Small intestine (tissue), 7 donors: ENCODE data around the gene LRRC28. TPM values are rescaled to one million over a fixed set of nuclear protein-coding genes. Genes with fewer than 3 reads are reported as not detected.
A peak's percentile ranks its signal among the peaks of the same experiment; 100 is the strongest.

ENCODE experiments used
- DNase-seq, 2 donors: peaks; one replicate each; pipeline versions ENCODE4 v3.0.0 to v3.0.0-alpha.2; 2013
- FAIRE-seq: peaks from 2 replicates; lab custom pipeline; 2012; peaks lifted over from hg19 to GRCh38; lab: Jason Lieb, UNC
- H3K27ac ChIP-seq, 3 donors: one replicate each; pipeline ENCODE4 v1.5.1; 2013; ENCODE audit warnings: low read length in 2 of 3, mild to moderate bottlenecking in 2 of 3, control low read depth in 1 of 3, inconsistent platforms in 1 of 3, low read depth in 1 of 3, moderate library complexity in 1 of 3
- H3K27me3 ChIP-seq, 3 donors: one replicate each; pipeline ENCODE4 v1.6.1; 2013; ENCODE audit warnings: low read length in 3 of 3, inconsistent platforms in 1 of 3; ENCODE audit not compliant: control insufficient read depth in 3 of 3, insufficient read depth in 3 of 3
- H3K36me3 ChIP-seq, 3 donors: one replicate each; pipeline ENCODE4 v1.6.1; 2013; ENCODE audit warnings: low read length in 3 of 3, inconsistent platforms in 1 of 3, low read depth in 1 of 3, mild to moderate bottlenecking in 1 of 3, moderate library complexity in 1 of 3; ENCODE audit not compliant: control insufficient read depth in 3 of 3, insufficient read depth in 2 of 3
- H3K4me1 ChIP-seq, 3 donors: one replicate each; pipeline ENCODE4 v1.6.1; 2013; ENCODE audit warnings: low read length in 2 of 3, inconsistent platforms in 1 of 3, low read depth in 1 of 3, mild to moderate bottlenecking in 1 of 3, moderate library complexity in 1 of 3; ENCODE audit not compliant: control insufficient read depth in 3 of 3, insufficient read depth in 2 of 3
- H3K4me3 ChIP-seq, 3 donors: one replicate each; pipeline ENCODE4 v1.5.1; 2013; ENCODE audit warnings: low read length in 3 of 3, control low read depth in 1 of 3, inconsistent platforms in 1 of 3, low read depth in 1 of 3, mild to moderate bottlenecking in 1 of 3, moderate library complexity in 1 of 3
- H3K9me3 ChIP-seq, 2 donors: one replicate each; pipeline ENCODE4 v1.6.1; 2013; ENCODE audit warnings: low read depth in 1 of 2, low read length in 1 of 2; ENCODE audit not compliant: control insufficient read depth in 2 of 2, insufficient read depth in 1 of 2
- WGBS, 3 donors: extraction: QIAGEN DNeasy Blood & Tissue Kit; methylation state at CpG; one replicate each; pipeline ENCODE4 v1.1.7; 2013; 5-methylcytosine and 5-hydroxymethylcytosine counted together
- polyA plus RNA-seq, 4 donors: library from polyadenylated mRNA; stranded (reverse) in 3 of 4; unstranded in 1 of 4; fragments of 200-250 nt in 3 of 4; fragments of 120-200 nt in 1 of 4; gene quantifications; one replicate each; pipeline versions ENCODE4 v1.2.1 to v1.2.3, GENCODE V29; 2013
- donor health status: healthy with polysubstance abuse.
- donor health status: control.
- donor health status: control.
- donor health status: Bipolar disorder and iron deficiency.
- donor health status: healthy.

LRRC28 gene
- polyA plus RNA-seq, 4 donors: 23.7 to 46.7 (median 36.9) TPM

GRCh38 chr15:99433026-99433756, 181.9 kb downstream of the LRRC28 start:
- Histone ChIP-seq H3K4me1 (peaks cover 0 to 22% (median 7%) of the 10 kb centered on the region in 3 donors), H3K27me3 (no peaks in the 10 kb centered on the region), H3K9me3 (no peaks in the 10 kb centered on the region), H3K27ac (peak overlapping the region in 1 of 3 donors; percentile 17), H3K36me3 (no peaks in the 10 kb centered on the region), H3K4me3 (no peak overlapping the region)
- FAIRE-seq: no peak
- WGBS, 3 donors: 41 to 44% (median 41%) methylated on average over 12 to 14 of the region's 14 CpGs
- peak in 1 of 2 donors; percentile 41 for DNase-seq

DNA sequence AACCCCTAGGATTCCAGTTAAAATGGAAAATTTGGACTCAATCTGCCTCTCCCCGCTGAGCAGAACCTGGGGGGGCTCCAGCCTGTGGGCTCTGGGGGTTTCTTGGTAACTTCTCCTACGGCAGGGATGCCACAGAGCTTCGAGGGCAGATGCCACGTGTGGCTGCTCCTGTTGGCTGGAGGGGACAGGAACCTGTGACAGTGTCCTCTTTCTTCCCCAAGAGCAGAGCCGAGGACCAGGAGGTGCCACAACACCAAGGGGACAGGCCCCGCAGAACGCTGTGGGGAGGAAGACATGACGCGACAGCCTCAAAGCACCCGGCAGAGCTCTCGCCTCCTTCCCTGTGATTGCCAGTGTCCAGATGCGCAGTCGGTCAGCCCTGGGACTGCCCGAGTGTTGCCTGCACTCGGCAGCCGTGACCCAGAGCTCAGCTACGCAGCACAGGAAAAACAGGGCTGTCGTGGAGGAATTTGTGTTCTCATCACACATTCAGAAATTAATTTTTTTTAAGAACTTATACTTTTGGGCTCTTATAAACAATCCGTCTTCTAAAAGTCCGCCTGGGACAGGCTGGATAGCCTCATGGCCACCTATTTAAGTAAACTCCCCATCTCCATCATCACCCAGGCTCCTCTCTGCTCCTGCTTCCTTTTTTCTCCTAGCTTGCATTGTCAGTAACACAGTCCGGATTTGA, 182.6 kb downstream of the LRRC28 start:
- Histone ChIP-seq H3K27me3 (no peaks in the 10 kb centered on the region), H3K9me3 (no peaks in the 10 kb centered on the region), H3K4me3 (no peak overlapping the region), H3K4me1 (peaks cover 0 to 22% (median 7%) of the 10 kb centered on the region in 3 donors), H3K36me3 (no peaks in the 10 kb centered on the region), H3K27ac (no peak overlapping the region)
- 89 to 92% (median 89%) methylated on average over 21 of the region's 21 CpGs for WGBS, 3 donors
- FAIRE-seq: no peak
- DNase-seq: no peak

DNA sequence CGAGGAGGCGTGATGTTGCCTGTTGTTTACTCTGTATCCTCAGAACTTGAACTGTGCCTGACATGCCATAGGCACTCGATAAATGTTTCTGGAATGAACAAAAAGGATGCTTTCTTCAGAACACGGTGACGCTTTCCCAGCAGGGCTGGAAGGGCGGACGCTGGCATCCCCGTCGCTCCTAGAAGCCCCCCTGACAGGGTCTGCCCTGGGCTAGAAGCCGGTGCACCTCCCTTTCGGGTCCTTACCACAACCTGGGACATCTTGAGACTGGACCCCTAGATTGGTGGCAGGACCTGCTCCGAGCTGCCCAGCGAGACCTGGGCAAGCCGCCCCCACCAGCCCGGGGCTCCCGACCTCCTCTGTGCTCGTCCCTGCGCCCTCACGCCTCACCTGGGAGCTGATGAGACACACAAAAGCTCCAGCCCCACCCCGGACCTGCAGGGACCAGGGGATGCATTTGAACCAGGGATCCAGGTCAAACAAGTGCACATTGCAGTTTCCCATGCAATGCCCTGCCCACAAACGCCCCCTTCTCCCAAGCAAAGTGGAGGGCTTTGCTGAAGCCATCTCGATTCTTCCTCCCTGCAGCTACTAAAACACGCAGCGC, 183.3 kb downstream of the LRRC28 start:
- DNase-seq: no peak
- Histone ChIP-seq H3K4me3 (peak overlapping the region in 2 of 3 donors; percentile 4 to 5), H3K27ac (peak overlapping the region in 1 of 3 donors; percentile 73), H3K9me3 (no peaks in the 10 kb centered on the region), H3K27me3 (no peaks in the 10 kb centered on the region), H3K4me1 (peaks cover 0 to 22% (median 7%) of the 10 kb centered on the region in 3 donors), H3K36me3 (no peaks in the 10 kb centered on the region)
- WGBS, 3 donors: 59 to 74% (median 64%) methylated on average over 20 to 23 of the region's 24 CpGs
- FAIRE-seq: no peak

DNA sequence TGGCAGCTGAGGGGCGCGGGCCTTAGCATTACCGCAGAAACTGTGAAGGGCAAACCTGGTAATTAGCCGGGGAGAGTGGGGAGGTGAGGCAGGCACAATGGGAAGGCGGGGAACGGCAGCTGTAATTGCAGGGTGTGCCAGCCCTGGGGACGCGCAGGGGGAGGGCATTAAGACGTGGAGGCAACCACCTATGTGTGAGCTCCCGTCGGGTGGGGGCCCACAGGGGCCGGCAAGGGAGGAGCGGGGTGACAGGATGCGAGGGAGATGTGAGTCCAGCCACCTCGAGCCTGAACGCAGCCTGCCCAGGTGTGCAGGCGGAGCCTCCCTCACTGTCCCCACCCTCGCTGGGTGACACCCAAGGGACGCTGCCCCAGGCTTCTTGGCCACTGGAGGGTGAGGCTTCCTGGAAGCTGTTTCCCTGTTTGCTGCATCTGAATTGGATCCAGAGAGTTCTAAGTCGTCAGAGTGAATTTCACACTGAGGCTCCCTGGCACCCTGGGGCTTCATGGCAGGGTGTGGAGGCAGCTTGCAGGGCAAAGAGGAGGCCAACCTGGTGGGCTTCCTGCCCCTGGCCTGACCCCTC, 183.9 kb downstream of the LRRC28 start:
- FAIRE-seq: no peak
- Histone ChIP-seq H3K27ac (peak overlapping the region in 2 of 3 donors; percentile 38 to 73), H3K27me3 (no peaks in the 10 kb centered on the region)

DNA sequence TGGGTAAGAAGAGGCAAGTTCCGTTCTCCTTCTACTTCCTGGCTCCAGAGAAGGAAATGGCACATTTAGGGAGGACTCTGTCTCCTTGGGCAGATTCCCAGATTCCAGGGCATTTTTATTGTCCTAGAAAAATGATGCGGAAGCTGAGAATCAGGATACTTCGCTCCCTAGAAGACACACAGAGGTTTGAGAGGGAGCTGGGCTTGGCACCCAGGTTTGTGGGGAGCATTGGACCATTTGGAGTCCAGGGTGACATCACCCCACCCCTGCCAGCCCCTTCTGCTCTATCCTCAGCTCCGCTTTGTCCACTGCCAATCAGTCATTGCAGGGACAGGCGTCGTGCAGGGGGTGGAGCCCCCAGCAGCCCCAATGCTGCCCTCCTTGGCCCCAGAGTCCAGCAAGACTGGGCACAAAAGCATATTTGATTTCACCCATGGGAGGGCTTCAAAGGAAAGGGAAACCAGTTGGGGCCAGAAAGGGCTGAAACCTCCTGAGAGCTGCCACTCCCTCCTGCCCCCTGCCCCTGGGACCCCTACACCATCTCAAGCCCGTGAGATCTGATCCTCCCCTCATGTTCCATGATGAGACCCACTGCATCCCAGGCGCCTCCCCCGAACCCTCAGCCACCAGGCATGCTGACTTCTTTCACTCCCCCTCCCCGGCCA, 184.7 kb downstream of the LRRC28 start:
- DNase-seq: peak in 1 of 2 donors; percentile 32
- no peak for FAIRE-seq
- H3K36me3 ChIP-seq: no peaks in the 10 kb centered on the region
- no peaks in the 10 kb centered on the region for H3K9me3 ChIP-seq
- peak overlapping the region in 2 of 3 donors; percentile 38 to 73 for H3K27ac ChIP-seq
- peaks cover 0 to 22% (median 7%) of the 10 kb centered on the region in 3 donors for H3K4me1 ChIP-seq
- WGBS, 3 donors: 49 to 74% (median 56%) methylated on average over 8 to 10 of the region's 10 CpGs
- H3K4me3 ChIP-seq: no peak overlapping the region
- H3K27me3 ChIP-seq: no peaks in the 10 kb centered on the region

More for the DNA sequence above, 183.9 kb downstream of the LRRC28 start:
- Histone ChIP-seq H3K9me3 (no peaks in the 10 kb centered on the region), H3K4me1 (peaks cover 0 to 22% (median 7%) of the 10 kb centered on the region in 3 donors), H3K4me3 (peak overlapping the region in 2 of 3 donors; percentile 4 to 5), H3K36me3 (no peaks in the 10 kb centered on the region)
- 11 to 52% (median 27%) methylated on average over 18 to 20 of the region's 20 CpGs for WGBS, 3 donors
- DNase-seq: peak; percentile 82 to 84

GRCh38 chr15:99436542-99437314, 185.4 kb downstream of the LRRC28 start:
- H3K27ac ChIP-seq: no peak overlapping the region
- no peaks in the 10 kb centered on the region for H3K27me3 ChIP-seq
- H3K9me3 ChIP-seq: no peaks in the 10 kb centered on the region
- WGBS, 3 donors: 80 to 84% (median 83%) methylated on average over 21 of the region's 21 CpGs
- DNase-seq (no peak), FAIRE-seq (no peak)
- H3K4me1 ChIP-seq: peaks cover 0 to 24% (median 7%) of the 10 kb centered on the region in 3 donors
- no peaks in the 10 kb centered on the region for H3K36me3 ChIP-seq
- H3K4me3 ChIP-seq: no peak overlapping the region

GRCh38 chr15:99437315-99438223, 186.3 kb downstream of the LRRC28 start:
- DNase-seq: no peak
- Histone ChIP-seq H3K4me1 (peaks cover 0 to 28% (median 7%) of the 10 kb centered on the region in 3 donors), H3K9me3 (no peaks in the 10 kb centered on the region), H3K4me3 (no peak overlapping the region), H3K27ac (peak overlapping the region in 1 of 3 donors; percentile 8), H3K36me3 (no peaks in the 10 kb centered on the region), H3K27me3 (no peaks in the 10 kb centered on the region)
- WGBS, 3 donors: 70 to 83% (median 71%) methylated on average over 22 to 23 of the region's 23 CpGs
- no peak for FAIRE-seq
